Prostate gland (tissue), 2 donors: ENCODE measurements around the gene KRT85.

Source experiments
- CTCF ChIP-seq, 4 experiments: fragments of 200-600 bp in 2 of 4; fragments of 450-650 bp in 2 of 4; sonication (generic) in 2 of 4; IDR thresholded peaks; 1 replicate in 3 of 4; 2 replicates in 1 of 4; pipeline ENCODE4 v1.5.1; 2016 to 2019; ENCODE audit warnings: antibody characterized with exemption in 4 of 4, mild to moderate bottlenecking in 2 of 4, moderate library complexity in 2 of 4
- POLR2A ChIP-seq: fragments of 450-650 bp; IDR thresholded peaks from one replicate; pipeline ENCODE4 v1.6.1; 2016; ENCODE audit warnings: antibody characterized with exemption, mild to moderate bottlenecking
- POLR2AphosphoS5 ChIP-seq: sonication (generic); formaldehyde crosslinking; IDR thresholded peaks from one replicate; pipeline ENCODE4 v1.6.1; 2017; ENCODE audit warnings: antibody characterized with exemption

- TF ChIP-seq CTCF (IDR thresholded peaks at IDR 0.05): no peak
- TF ChIP-seq POLR2A: no peak
- no peak for TF ChIP-seq POLR2AphosphoS5
Measured at GRCh38 chr12:52401526-52401925, 34.2 kb upstream of the KRT85 start.
